Dedifferentiated amniotic fluid mesenchymal stem cell (primary cell): ENCODE measurements around the gene MICU2.

Source experiments
- DNase-seq: peaks from one replicate; pipeline ENCODE4 v3.0.0-alpha.2; 2016; ENCODE audit errors: extremely low spot score

MICU2 gene

GRCh38 chr13:21544515-21544914 is 59.5 kb downstream of the MICU2 start:
- DNase-seq, result no peak

GRCh38 chr13:21542563-21542962 is 61.4 kb downstream of the MICU2 start:
- DNase-seq, result no peak

GRCh38 chr13:21541980-21542379 is 62.0 kb downstream of the MICU2 start:
- no peak for DNase-seq

- no peak for DNase-seq
These were observed 62.7 kb downstream of the MICU2 start for GRCh38 chr13:21541271-21541670.

- DNase-seq, result no peak
These were observed 64.3 kb downstream of the MICU2 start for GRCh38 chr13:21539687-21540086.

- DNase-seq, result no peak
These were observed 65.2 kb downstream of the MICU2 start for GRCh38 chr13:21538753-21539152.

GRCh38 chr13:21538280-21538679 is 65.7 kb downstream of the MICU2 start:
- DNase-seq, result no peak

- no peak for DNase-seq
These were observed 66.9 kb downstream of the MICU2 start for GRCh38 chr13:21537105-21537504.

- no peak for DNase-seq
These were observed 69.2 kb downstream of the MICU2 start for GRCh38 chr13:21534760-21535159.

- DNase-seq, result no peak
These were observed 72.5 kb downstream of the MICU2 start for GRCh38 chr13:21531455-21531854.

- DNase-seq, result no peak
These were observed 73.3 kb downstream of the MICU2 start for GRCh38 chr13:21530656-21531055.

GRCh38 chr13:21529146-21529893 is 74.7 kb downstream of the MICU2 start:
- DNase-seq, result no peak

- no peak for DNase-seq
These were observed 75.4 kb downstream of the MICU2 start for GRCh38 chr13:21528616-21529015.

GRCh38 chr13:21526707-21527540 is 77.0 kb downstream of the MICU2 start:
- DNase-seq, result no peak

GRCh38 chr13:21522847-21523246 is 81.1 kb downstream of the MICU2 start:
- DNase-seq, result no peak

GRCh38 chr13:21522130-21522529 is 81.8 kb downstream of the MICU2 start:
- no peak for DNase-seq

GRCh38 chr13:21518617-21519144 is 85.3 kb downstream of the MICU2 start:
- DNase-seq, result no peak

- DNase-seq, result no peak
These were observed 86.4 kb downstream of the MICU2 start for GRCh38 chr13:21517576-21517975.

GRCh38 chr13:21516805-21517204 is 87.2 kb downstream of the MICU2 start:
- DNase-seq, result no peak

- no peak for DNase-seq
These were observed 92.1 kb downstream of the MICU2 start for GRCh38 chr13:21511849-21512248.

GRCh38 chr13:21504379-21504778 is 99.6 kb downstream of the MICU2 start:
- DNase-seq, result no peak

GRCh38 chr13:21501686-21502085 is 102.3 kb downstream of the MICU2 start:
- DNase-seq, result no peak

- no peak for DNase-seq
These were observed 117.6 kb downstream of the MICU2 start for GRCh38 chr13:21486322-21486721.
